HepG2 (cell line): ENCODE results near the gene LTB4R. TPM values are rescaled to one million over a fixed set of nuclear protein-coding genes. Genes with fewer than 3 reads are reported as not detected.
A peak's percentile ranks its signal among the peaks of the same experiment; 100 is the strongest.

Source experiments
- ATAC-seq: fragments of 200-7000 bp; cut with Tn5 transposase; 3 replicates; pipeline ENCODE4 v1.9.1; 2020; ENCODE audit warnings: mild to moderate bottlenecking, moderate library complexity
- BruUV-seq: library from RNA; stranded (reverse); fragments of 400-500 nt; replicated peaks from 2 replicates; lab custom pipeline; 2021; lab: Mats Ljungman, UMichigan
- CTCF ChIA-PET: fragments of 300-600 bp; formaldehyde crosslinking; extraction: SDS; loops from one replicate; lab custom pipeline; 2021; ENCODE audit warnings: low total read pairs, inconsistent platforms, low intra/inter-chr PET ratio; lab: Yijun Ruan, JAX
- POLR2A ChIA-PET: fragments of 350-600 bp; sonication (Branson Sonifier 250); formaldehyde crosslinking; loops from one replicate; lab custom pipeline; 2020; ENCODE audit warnings: antibody characterized with exemption, inconsistent platforms; lab: Yijun Ruan, JAX
- DNase-seq: peaks from one replicate; pipeline ENCODE4 v3.0.0-alpha.2; 2015; ENCODE audit warnings: low spot score
- FAIRE-seq: peaks from 3 replicates; lab custom pipeline; 2011; peaks lifted over from hg19 to GRCh38; lab: Jason Lieb, UNC
- H2AFZ ChIP-seq: one replicate; pipeline ENCODE4 v1.6.1; 2011; ENCODE audit warnings: low read length, inconsistent platforms
- H3K27ac ChIP-seq: fragments of 300-600 bp; 3 replicates; pipeline ENCODE4 v1.8.0; 2011; ENCODE audit warnings: mixed run types, mild to moderate bottlenecking, mixed read lengths, low read length, inconsistent platforms; ENCODE audit not compliant: insufficient read depth; ENCODE audit errors: extremely low read length
- H3K27me3 ChIP-seq, 2 experiments: fragments of 200-600 bp in 1 of 2; 2 replicates in 1 of 2; 3 replicates in 1 of 2; pipeline versions ENCODE4 v1.6.0 to v1.8.0; 2011; ENCODE audit warnings: low read length in 2 of 2, mild to moderate bottlenecking in 2 of 2, moderate library complexity in 2 of 2, inconsistent platforms in 1 of 2; ENCODE audit not compliant: insufficient read depth in 2 of 2, control insufficient read depth in 1 of 2
- H3K36me3 ChIP-seq, 2 experiments: fragments of 200-600 bp in 1 of 2; replicated peaks in 1 of 2; 2 replicates in 1 of 2; 3 replicates in 1 of 2; pipeline versions ENCODE4 v1.5.1 to v1.8.0; 2011; ENCODE audit warnings: low read length in 2 of 2, inconsistent platforms in 1 of 2; ENCODE audit not compliant: insufficient read depth in 2 of 2, control insufficient read depth in 1 of 2
- H3K4me1 ChIP-seq: 2 replicates; pipeline ENCODE4 v1.5.1; 2012; ENCODE audit warnings: low read length, inconsistent platforms; ENCODE audit not compliant: insufficient read depth
- H3K4me2 ChIP-seq: 2 replicates; pipeline ENCODE4 v1.6.0; 2011; ENCODE audit warnings: low read depth, low read length, inconsistent platforms
- H3K4me3 ChIP-seq, 3 experiments: fragments of 200-600 bp in 1 of 3; sonication (generic), shearing (Covaris generic) in 1 of 3; replicated peaks in 1 of 3; 2 replicates each; pipeline ENCODE4 v1.5.1; 2011 to 2016; ENCODE audit warnings: low read length in 3 of 3, inconsistent platforms in 2 of 3, low read depth in 2 of 3, mild to moderate bottlenecking in 2 of 3, control low read depth in 1 of 3, mixed read lengths in 1 of 3; ENCODE audit not compliant: insufficient read depth in 1 of 3
- H3K79me2 ChIP-seq: one replicate; pipeline ENCODE4 v1.6.1; 2011; ENCODE audit warnings: low read length, inconsistent platforms; ENCODE audit not compliant: insufficient read depth
- H3K9ac ChIP-seq: 2 replicates; pipeline ENCODE4 v1.6.0; 2011; ENCODE audit warnings: mild to moderate bottlenecking, low read depth, low read length, inconsistent platforms; ENCODE audit not compliant: insufficient read depth
- H3K9me3 ChIP-seq: 2 replicates; pipeline ENCODE4 v1.5.1; 2012; ENCODE audit warnings: mild to moderate bottlenecking, low read length
- H4K20me1 ChIP-seq: 2 replicates; pipeline ENCODE4 v1.6.0; 2011; ENCODE audit warnings: inconsistent platforms, mild to moderate bottlenecking, low read length, moderate library complexity; ENCODE audit not compliant: insufficient read depth
- ESRRA ChIP-seq: sonication (generic); formaldehyde crosslinking; IDR thresholded peaks from 2 replicates; pipeline ENCODE4 v1.5.1; 2020; ENCODE audit warnings: mild to moderate bottlenecking, low read depth, missing genetic modification reagents
- GFI1 ChIP-seq: sonication (generic); formaldehyde crosslinking; IDR thresholded peaks from 2 replicates; pipeline ENCODE4 v1.5.0; 2020; ENCODE audit warnings: missing genetic modification reagents, mild to moderate bottlenecking, borderline replicate concordance
- MTF2 ChIP-seq: sonication (generic); formaldehyde crosslinking; IDR thresholded peaks from 2 replicates; pipeline ENCODE4 v1.5.0; 2020; ENCODE audit warnings: missing genetic modification reagents, borderline replicate concordance
- NFKB2 ChIP-seq: sonication (generic); formaldehyde crosslinking; IDR thresholded peaks from 2 replicates; pipeline ENCODE4 v1.4.0; 2020; ENCODE audit warnings: missing genetic modification reagents, borderline replicate concordance
- WIZ ChIP-seq: sonication (generic); formaldehyde crosslinking; IDR thresholded peaks from 2 replicates; pipeline ENCODE4 v1.5.1; 2020; ENCODE audit warnings: mild to moderate bottlenecking, missing genetic modification reagents
- ZFP37 ChIP-seq: sonication (generic); formaldehyde crosslinking; IDR thresholded peaks from 2 replicates; pipeline ENCODE4 v1.4.0; 2020; ENCODE audit warnings: missing genetic modification reagents, borderline replicate concordance
- ZNF20 ChIP-seq: sonication (generic); formaldehyde crosslinking; IDR thresholded peaks from 2 replicates; pipeline ENCODE4 v1.4.0; 2020; ENCODE audit warnings: mild to moderate bottlenecking, moderate library complexity, missing genetic modification reagents
- ZNF292 ChIP-seq: sonication (generic); formaldehyde crosslinking; IDR thresholded peaks from 2 replicates; pipeline ENCODE4 v1.8.1; 2022; ENCODE audit warnings: mild to moderate bottlenecking, low read depth, missing genetic modification reagents, borderline replicate concordance
- ZNF556 ChIP-seq: sonication (generic); formaldehyde crosslinking; IDR thresholded peaks from 2 replicates; pipeline ENCODE4 v1.4.0; 2020; ENCODE audit warnings: mild to moderate bottlenecking, missing genetic modification reagents, borderline replicate concordance
- ZSCAN12 ChIP-seq: sonication (generic); formaldehyde crosslinking; IDR thresholded peaks from 2 replicates; pipeline ENCODE4 v1.9.0; 2021; ENCODE audit warnings: mild to moderate bottlenecking, missing genetic modification reagents
- WGBS: methylation state at CpG from one replicate; pipeline ENCODE4 v1.1.6; 2017; ENCODE audit warnings: low lambda C conversion rate; 5-methylcytosine and 5-hydroxymethylcytosine counted together
- in situ Hi-C: cut with HindIII; loops from 2 replicates; pipeline ENCODE4 v1.10.0; 2017; ENCODE audit warnings: low pct_unique_long_range_greater_than_20kb; ENCODE audit not compliant: extremely low pct_ligation_motif_present
- intact Hi-C: fragments of 100-400 bp; cut with micrococcal nuclease; formaldehyde crosslinking; loops from one replicate; pipeline ENCODE4 v1.10.0; 2022; ENCODE audit not compliant: unreplicated experiment
- polyA plus RNA-seq, 8 experiments: library from polyadenylated mRNA; depleted of rRNA in 3 of 8; stranded (reverse) in 7 of 8; unstranded in 1 of 8; fragments of >200 nt; fragmentation: Illumina TruSeq in 4 of 8; extraction: Trizol in 4 of 8; gene quantifications; 2 replicates each; pipeline versions ENCODE4 v1.2.1 to v1.2.3, GENCODE V29; 2011 to 2016; ENCODE audit warnings: low read depth in 4 of 8, missing spikeins in 1 of 8, mixed read lengths in 1 of 8; ENCODE audit not compliant: insufficient read depth in 1 of 8
- total RNA-seq, 5 experiments: library from RNA; depleted of rRNA; stranded (reverse); fragments of >200 nt; fragmentation: Illumina TruSeq; extraction: Trizol; gene quantifications; 2 replicates each; pipeline ENCODE4 v1.2.3, GENCODE V29; 2016; ENCODE audit warnings: low read depth in 1 of 5
- TF ChIP-seq, protein P1 (sequence below): sonication (generic); formaldehyde crosslinking; IDR thresholded peaks from 2 replicates; pipeline ENCODE4 v1.5.0; 2020; ENCODE audit warnings: missing genetic modification reagents
- TF ChIP-seq, protein P2 (sequence below): sonication (generic); formaldehyde crosslinking; conservative IDR thresholded peaks from 2 replicates; pipeline ENCODE4 v1.8.0; 2022; ENCODE audit warnings: low read depth, missing genetic modification reagents

The LTB4R gene
- total and polyA plus RNA-seq, 2 of the 13 experiments (the other 11 are each of a cell fraction or from before 2014, with no cell fraction given) = 3.2 to 8.2 TPM

DNA sequence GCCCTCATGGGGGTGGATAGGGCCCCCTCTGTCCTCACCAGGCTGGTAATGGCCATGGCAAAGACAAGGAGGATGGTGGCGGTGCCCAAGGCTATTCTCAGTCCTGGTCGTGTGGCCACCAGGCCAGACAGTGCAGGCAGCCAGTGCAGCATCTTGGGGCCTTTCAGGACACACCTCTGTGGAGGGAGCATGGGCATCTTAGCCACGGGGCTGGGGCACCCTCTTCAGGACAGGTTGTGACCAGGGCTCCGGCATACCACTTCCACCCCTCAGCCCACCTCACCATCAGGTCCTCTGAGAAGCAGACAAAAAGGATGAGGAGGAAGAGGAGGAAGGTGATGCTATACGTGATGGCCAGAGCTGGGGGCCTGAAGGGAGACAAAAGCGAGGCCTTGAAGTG, 12.7 kb downstream of the LTB4R start (continued):
- TF ChIP-seq, protein P1, sequence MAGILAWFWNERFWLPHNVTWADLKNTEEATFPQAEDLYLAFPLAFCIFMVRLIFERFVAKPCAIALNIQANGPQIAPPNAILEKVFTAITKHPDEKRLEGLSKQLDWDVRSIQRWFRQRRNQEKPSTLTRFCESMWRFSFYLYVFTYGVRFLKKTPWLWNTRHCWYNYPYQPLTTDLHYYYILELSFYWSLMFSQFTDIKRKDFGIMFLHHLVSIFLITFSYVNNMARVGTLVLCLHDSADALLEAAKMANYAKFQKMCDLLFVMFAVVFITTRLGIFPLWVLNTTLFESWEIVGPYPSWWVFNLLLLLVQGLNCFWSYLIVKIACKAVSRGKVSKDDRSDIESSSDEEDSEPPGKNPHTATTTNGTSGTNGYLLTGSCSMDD (CRISPR knock-in tag) = peak; percentile 13; the same call in 1 of the 2 replicates

DNA sequence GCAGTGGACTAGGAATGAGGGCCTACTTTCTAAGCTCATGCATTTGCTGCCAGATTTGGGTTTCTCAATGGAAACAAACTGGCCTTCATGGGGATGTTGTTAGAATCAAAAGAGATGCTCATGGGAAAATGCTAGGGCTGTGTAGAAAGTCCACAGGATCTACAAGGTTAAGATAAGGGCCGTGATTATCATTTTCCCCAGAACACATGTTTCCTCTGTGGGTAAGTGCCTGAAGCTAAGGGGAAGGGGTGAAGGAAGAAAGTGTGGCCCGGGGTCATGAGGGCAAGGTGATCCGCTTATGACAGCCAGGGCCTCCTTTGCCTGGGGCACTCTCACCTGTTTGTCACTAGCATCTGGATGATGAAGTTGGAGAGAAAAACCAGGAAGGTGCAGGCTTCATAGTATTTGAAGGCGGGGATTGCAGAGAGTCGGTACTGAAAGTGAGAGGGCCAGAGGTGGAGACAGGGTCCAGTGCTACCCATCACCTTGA, 13.8 kb downstream of the LTB4R start:
- no peak overlapping the region for H3K4me3 ChIP-seq
- CTCF ChIA-PET = interaction anchor here (1.2 kb wide), 1 partner anchor 9 kb away, joined by 4 read pairs; no protein-coding TSS in a partner anchor
- ATAC-seq (no peak), FAIRE-seq (no peak), DNase-seq (no peak)
- no peaks in the 10 kb centered on the region for H3K79me2 ChIP-seq
- no peaks in the 10 kb centered on the region for H3K36me3 ChIP-seq
- no peaks in the 10 kb centered on the region for H4K20me1 ChIP-seq
- whole genome bisulfite sequencing = 44% methylated on average over 5 of the region's 5 CpGs
- no peak overlapping the region for H3K4me2 ChIP-seq
- intact Hi-C loops (no loop called here), in situ Hi-C loops (no loop called here)
- no peak overlapping the region for H2AFZ ChIP-seq
- H3K4me1 ChIP-seq = peaks cover 9% of the 10 kb centered on the region
- no peaks in the 10 kb centered on the region for H3K9me3 ChIP-seq
- H3K27me3 ChIP-seq = peaks cover 30 to 76% of the 10 kb centered on the region in 2 experiments
- H3K27ac ChIP-seq = no peak overlapping the region
- TF ChIP-seq ZNF20 (no peak), NFKB2 (CRISPR knock-in tag) (0 out of 2 replicates have a peak, but pooled peaks have one; percentile 27), ZNF556 (CRISPR knock-in tag) (no peak), MTF2 (CRISPR knock-in tag) (0 out of 2 replicates have a peak, but pooled peaks have one; percentile 50), ZSCAN12 (no peak), GFI1 (CRISPR knock-in tag) (no peak), ZFP37 (CRISPR knock-in tag) (no peak), ESRRA (CRISPR knock-in tag) (no peak), ZNF292 (CRISPR knock-in tag) (no peak), WIZ (CRISPR knock-in tag) (no peak)
- TF ChIP-seq, protein P2, sequence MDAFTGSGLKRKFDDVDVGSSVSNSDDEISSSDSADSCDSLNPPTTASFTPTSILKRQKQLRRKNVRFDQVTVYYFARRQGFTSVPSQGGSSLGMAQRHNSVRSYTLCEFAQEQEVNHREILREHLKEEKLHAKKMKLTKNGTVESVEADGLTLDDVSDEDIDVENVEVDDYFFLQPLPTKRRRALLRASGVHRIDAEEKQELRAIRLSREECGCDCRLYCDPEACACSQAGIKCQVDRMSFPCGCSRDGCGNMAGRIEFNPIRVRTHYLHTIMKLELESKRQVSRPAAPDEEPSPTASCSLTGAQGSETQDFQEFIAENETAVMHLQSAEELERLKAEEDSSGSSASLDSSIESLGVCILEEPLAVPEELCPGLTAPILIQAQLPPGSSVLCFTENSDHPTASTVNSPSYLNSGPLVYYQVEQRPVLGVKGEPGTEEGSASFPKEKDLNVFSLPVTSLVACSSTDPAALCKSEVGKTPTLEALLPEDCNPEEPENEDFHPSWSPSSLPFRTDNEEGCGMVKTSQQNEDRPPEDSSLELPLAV (CRISPR knock-in tag) = no peak
- no TSS peak for BruUV-seq
- POLR2A ChIA-PET = interaction anchor here (0.8 to 1.2 kb wide), 5 partner anchors 17 to 107 kb away, joined by 3 to 4 read pairs (median 4); partner anchors contain the start of genes CIDEB, DHRS1, NOP9 and RABGGTA
- no peak overlapping the region for H3K9ac ChIP-seq
